HG03432 (cell line): ENCODE results near the gene DLG1.

Source experiments
- ATAC-seq: cut with Tn5 transposase; IDR thresholded peaks from one replicate; pipeline ENCODE4 v1.9.1; 2021; ENCODE audit warnings: mild to moderate bottlenecking, moderate library complexity; ENCODE audit not compliant: unreplicated experiment

Gene DLG1

GRCh38 chr3:197021729-197022404 is 276.5 kb downstream of the DLG1 start:
- no peak for ATAC-seq

DNA sequence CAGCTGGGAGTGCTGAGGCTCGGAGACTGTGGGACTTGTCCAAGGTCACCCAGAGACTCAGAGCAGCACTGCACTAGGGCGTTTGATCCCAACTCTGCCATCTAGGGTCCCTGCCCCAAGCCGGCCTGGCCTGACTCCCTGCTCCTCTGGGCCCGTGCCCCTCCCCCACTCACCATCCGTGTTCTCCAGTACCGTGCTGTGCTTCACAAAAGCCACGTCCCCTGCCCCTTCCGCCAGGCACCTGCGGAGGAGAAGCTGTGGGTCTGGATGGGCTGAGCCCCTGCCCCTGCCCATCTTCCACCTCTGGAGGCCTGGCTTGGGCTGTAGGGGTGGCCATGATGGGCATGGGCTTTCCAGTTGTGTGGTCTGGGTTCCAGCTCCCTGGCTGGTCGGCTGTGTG is 277.2 kb downstream of the DLG1 start:
- no peak for ATAC-seq

DNA sequence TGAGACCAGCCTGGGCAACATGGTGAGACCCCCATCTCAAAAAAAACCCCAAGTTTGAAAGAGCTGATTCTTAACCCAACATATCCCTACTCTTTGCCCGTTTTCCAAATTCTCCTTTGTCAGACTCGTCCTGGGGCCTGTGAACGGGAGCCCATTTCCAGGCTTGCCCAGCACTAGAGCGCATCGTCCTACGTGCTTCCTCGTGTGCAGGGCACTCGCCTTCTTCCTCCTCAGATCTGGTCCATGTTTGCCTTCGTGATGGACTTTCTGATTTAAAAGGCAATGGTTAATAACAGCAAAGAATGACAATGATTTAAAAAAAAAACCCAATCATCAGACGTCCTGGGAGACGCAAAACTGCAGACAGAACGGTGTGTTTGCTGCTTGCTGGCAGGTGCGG is 278.9 kb downstream of the DLG1 start:
- no peak for ATAC-seq

- ATAC-seq: no peak
These were observed 279.4 kb downstream of the DLG1 start for GRCh38 chr3:197019021-197019420.

DNA sequence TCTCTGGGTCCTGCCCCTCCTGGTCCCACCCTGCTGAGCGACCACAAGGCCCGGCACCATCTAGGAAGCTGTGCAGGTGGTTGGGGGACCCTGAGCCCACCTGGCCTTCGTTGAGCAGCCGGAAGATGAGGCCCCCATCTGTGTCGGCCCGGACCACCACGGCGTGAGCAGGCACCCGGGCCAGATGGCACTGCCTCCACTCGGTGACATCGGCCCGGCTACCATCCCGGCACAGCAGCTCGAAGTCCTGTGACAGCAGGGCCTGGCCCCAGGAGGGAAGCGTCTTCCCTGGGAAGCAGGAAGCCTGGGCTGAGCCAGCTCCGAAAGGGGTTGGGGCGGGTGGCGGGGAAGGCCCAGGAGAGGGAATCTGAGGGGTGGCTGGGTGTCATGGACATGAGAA is 281.4 kb downstream of the DLG1 start:
- ATAC-seq: no peak

DNA sequence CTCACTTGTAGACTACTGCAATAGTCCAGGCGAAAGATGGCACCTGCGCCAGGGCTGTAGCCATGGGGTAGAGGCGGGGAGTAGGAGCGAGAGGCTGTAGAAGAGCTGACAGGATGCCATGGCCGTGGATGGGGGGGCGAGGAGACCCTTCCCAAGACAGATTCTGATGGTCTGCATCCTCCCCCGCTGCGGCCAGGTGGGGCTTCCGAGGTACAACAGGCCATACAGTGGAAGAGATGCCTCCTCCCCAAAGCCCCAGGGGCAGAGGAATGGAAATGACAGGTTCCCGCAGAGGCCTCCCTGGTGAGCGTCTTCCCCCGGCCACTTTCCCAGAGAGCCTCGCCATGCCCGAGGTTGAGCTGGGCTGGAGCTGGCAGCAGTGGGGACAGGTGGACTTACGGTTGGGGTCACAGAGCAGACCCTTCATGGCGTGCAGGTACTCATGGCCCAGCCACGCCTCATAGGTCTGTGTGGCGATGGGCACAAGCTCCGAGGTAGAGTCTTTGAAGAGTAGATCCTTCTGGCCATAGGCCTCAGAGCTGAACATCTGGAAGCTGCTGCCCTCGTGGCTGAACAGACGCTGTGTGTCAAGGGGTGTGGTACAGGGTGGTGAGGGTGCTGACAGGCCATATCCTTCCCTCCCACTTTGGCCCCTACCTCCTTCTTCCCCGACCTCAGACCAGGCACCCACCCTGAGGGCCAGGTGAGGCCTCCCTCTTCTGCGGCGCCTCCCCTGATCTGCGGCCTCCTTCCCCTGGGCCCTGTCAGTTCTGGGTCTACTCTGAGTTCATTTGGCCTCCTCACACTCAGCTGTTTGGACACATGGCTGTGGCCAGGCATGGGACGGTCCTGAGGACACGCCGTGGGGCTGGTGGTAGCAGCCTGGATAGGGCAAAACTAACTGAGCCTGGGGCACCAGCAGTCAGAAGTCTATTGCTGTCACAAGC is 282.3 kb downstream of the DLG1 start:
- ATAC-seq: no peak

DNA sequence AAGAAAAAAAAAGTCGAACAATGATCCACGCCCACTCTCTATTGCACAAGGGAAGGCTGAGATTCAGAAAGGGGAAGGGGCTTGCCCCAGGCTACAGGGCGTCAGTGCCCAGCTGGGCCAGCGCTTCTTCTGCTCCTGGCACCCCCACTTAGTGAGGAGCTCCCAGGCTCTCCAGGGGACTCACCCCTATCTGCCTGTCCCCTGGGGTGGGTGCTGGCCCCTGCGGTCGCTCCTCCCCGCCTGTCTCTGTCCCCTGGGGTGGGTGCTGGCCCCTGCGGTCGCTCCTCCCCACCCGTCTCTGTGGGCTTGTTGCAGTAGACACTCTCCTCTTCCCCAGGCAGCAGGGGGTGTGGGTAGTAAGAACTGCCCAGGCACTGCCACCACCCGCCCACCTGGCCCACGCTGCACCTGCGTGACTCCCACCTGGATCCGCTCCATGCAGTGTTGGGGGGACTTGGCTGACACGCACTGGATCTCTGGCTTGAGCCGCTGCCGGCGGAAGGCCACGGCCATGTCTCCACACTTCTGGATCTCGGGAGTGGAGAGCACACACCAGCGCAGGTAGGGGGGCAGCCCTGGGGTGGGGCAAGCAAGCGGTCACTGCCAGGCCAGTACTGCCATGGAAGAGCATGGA is 283.4 kb downstream of the DLG1 start:
- no peak for ATAC-seq

- no peak for ATAC-seq
These were observed 284.4 kb downstream of the DLG1 start for GRCh38 chr3:197014024-197014423.

DNA sequence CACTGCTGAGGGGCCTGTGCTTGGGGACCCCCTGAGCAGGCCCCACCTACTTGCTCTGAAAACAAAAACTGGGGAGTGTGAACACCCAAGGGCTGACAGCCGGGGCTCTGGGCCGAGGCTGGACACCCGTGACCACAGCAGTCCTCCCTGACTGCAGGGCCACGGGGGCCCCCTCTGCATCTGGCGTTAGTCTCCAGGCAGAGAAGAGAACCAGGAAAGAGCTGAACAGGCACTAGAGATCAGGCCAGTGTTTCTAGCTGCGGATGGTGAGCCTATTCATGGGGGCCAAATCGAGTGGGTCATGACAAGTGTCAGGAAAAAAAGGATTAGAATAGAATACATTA is 285.9 kb downstream of the DLG1 start:
- no peak for ATAC-seq

- no peak for ATAC-seq
These were observed 286.5 kb downstream of the DLG1 start for GRCh38 chr3:197011780-197012539.

DNA sequence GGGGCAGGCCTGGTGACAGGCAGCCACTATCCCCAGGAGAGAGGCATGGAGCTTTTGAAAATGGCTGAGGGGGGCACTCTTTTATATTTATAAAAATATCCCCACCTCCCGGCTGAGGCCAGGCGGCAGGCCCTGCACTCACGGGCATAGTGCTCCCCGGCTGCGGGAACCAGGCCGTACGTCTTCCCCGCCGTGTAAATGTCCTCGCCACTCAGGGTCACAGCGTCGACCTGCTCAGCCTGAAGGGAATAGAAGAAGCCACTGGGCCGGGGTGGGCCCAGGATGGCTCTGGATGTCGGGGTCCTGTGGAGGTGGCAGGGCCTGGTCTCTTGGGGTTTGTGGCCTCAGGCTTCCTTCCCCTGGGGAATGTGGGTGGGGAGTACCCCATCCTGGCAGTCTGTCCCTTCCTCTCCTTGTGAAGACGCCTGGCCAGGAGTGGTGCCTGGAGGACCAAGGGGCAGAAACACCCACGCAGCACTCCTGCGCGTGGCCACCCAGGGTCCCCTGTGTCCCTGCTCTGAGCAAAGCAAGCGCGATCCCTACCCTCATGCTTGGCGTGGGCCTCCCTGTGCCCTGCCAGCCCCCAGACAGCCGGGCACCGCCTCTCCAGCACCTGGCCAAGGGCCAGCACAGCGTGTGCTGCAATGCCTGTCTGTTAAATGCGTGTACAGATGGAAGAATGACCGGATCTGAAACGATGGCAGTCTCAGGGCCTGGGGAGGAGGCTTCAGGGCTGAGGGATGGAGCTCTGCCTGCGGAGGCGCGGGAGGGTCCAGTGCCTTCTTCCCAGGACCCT is 287.7 kb downstream of the DLG1 start:
- ATAC-seq: no peak

GRCh38 chr3:197009532-197010019 is 288.8 kb downstream of the DLG1 start:
- no peak for ATAC-seq

DNA sequence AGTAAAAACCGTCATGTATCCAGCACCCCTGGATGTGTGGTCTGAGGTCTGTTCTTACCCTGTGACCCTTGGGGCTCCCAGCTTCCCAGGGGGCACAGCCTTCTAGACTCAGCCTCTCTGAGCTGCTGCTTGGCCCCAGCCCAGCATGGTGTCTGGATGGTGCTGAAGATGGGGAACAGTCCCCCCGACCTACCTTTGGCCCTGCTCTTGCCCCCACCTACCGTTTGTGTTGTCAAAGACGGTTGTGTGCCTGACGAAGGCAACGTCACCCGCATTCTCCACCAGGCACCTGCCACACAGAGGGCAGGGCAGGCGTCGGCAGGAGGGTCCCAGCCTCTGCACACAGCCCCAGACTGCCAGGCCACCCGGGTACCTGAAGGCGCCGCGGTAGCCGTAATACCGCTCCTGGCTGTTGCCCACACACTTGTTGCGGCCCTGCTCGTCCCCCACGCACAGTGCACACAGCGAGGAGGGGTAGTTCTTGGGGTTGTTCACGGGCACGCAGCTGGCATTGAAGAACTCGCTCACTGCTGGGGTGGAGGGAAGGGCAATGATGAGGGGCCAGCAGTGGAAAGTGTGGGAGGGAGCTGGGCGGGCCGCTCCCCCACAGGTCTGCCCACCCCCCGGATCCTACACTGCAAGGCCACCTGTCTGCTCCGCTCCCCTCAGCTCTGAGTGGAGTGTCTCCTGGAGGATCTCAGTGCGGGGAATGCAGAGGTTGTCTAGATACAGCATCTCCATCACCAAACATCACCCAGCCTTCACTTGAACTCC is 289.8 kb downstream of the DLG1 start:
- no peak for ATAC-seq

GRCh38 chr3:197007953-197008352 is 290.5 kb downstream of the DLG1 start:
- ATAC-seq: no peak

DNA sequence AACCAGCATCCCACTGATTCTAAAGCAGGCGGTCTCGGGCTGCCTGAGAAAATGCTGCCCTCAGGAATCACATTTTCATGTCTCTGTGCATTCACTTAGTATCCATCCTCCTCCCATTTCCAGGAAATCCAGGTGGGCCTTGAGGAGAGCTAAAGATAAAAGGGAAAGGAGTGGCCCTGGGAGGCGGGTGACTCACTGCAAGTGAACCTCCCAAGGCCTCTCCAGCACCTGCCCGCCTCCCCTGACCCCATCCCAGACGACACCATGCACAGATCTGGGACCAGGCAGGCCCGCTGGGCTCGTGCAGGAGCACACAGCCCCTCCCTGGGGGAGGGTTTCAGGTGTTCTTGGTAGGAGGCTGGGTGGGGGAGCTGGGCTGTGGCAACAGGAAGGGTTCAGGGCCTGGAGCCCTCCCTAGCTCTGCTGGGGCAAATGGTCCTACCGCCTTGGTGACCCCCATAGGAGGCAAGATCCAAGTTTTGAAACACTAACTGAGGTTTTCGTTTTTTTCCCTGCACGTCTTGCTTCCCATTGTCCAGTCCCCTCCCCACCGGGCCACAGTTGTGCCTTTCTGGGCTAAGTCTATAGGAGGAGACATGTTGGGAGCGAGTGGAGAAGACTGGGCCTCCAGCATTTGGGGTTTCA is 291.0 kb downstream of the DLG1 start:
- ATAC-seq: no peak

- ATAC-seq: no peak
These were observed 291.6 kb downstream of the DLG1 start for GRCh38 chr3:197006860-197007259.

DNA sequence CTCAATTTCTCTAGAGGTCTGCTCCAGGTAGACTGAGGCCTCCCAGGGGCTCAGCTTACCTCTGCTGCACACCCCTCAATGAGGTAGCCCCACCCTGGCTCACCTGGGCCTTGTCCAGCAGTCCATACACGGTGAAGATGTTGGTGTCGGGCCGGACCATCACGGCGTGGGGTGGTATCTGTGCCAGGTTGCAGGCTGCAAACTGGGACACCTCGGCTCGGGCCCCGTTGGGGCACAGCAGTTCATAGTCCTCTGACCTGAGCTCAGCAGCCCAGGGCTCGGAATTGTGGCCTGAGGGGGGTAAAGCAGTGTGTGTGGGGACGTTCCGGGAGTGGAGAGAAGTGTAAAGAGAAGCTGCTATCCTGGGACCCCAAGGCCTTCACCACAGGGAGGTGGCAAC is 292.0 kb downstream of the DLG1 start:
- no peak for ATAC-seq

DNA sequence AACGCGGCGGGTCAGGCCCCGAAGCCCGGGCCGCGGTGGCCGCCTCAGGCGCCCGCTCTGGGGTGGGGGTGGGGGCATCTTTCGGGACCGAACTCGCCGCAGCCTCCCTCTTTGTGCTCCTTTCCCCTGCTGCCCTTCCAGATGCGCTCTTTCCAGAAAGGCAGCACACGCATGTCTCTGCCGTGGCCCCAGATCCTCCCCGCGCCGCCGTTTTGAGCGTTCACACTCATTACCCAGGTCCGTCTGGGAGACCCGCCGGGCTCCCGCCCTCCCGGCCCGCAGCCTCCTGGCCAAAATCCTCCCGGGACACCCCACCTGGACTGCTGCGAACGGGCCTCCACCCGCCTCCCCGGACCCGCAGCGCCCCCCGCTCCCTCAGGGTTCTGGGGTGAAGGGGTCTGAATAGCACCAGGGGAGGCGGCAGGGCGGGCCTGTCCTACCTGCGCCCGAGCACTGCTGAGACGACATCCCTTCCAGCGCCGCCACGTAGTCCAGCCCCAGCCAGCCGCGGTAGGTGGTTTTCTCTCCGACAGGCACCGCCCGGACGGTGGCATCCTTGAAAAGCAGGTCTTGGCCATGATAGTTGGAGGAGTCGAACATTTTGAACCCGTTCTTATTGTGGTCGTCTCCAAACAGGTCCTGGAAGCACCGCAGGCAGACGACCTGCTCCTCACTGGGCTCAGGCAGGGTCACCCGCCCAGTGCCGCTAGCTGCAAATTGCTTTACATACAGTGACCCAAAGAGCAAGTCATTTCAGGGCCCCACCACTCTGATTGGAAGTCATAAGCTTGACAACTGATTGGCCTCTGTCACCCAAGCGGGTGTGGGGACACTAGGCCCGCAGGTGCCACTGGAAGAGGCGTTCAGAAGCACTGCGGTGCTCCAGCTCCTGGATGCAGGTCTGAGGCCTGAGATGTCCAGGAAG is 294.7 kb downstream of the DLG1 start:
- peak; percentile 12 for ATAC-seq
